DND-41 (cell line): Measurements from ENCODE around the gene SKIDA1.

Experiments used
- ATAC-seq: fragments of 200-7000 bp; cut with Tn5 transposase; 3 replicates; pipeline ENCODE4 v1.9.1; 2021; ENCODE audit warnings: low read depth; ENCODE audit not compliant: insufficient read depth
- DNase-seq: peaks from one replicate; pipeline ENCODE4 v3.0.0-alpha.2; 2020
- H2AFZ ChIP-seq: 2 replicates; pipeline ENCODE4 v1.6.0; 2012; ENCODE audit warnings: low read depth, low read length
- H3K27ac ChIP-seq: 2 replicates; pipeline ENCODE4 v1.5.1; 2012; ENCODE audit warnings: low read length, inconsistent platforms
- H3K27me3 ChIP-seq: fragments of 200-600 bp; sonication (generic); 2 replicates; pipeline ENCODE4 v1.6.0; 2012; ENCODE audit warnings: low read length, mild to moderate bottlenecking, inconsistent platforms; ENCODE audit not compliant: insufficient read depth, poor library complexity
- H3K36me3 ChIP-seq: 2 replicates; pipeline ENCODE4 v1.5.1; 2012; ENCODE audit warnings: low read length, inconsistent platforms; ENCODE audit not compliant: insufficient read depth
- H3K4me1 ChIP-seq: 2 replicates; pipeline ENCODE4 v1.5.1; 2012; ENCODE audit warnings: mild to moderate bottlenecking, low read length; ENCODE audit not compliant: insufficient read depth
- H3K4me2 ChIP-seq: 2 replicates; pipeline ENCODE4 v1.6.0; 2012; ENCODE audit warnings: mild to moderate bottlenecking, moderate library complexity, low read length, inconsistent platforms; ENCODE audit not compliant: insufficient read depth
- H3K4me3 ChIP-seq, 2 experiments: fragments of 200-600 bp in 1 of 2; shearing (Covaris generic) in 1 of 2; 2 replicates each; pipeline ENCODE4 v1.5.1; 2012 to 2016; ENCODE audit warnings: inconsistent platforms in 2 of 2, low read length in 2 of 2, mild to moderate bottlenecking in 2 of 2, low read depth in 1 of 2, moderate library complexity in 1 of 2
- H3K79me2 ChIP-seq: 2 replicates; pipeline ENCODE4 v1.6.0; 2012; ENCODE audit warnings: low read length, inconsistent platforms; ENCODE audit not compliant: insufficient read depth
- H3K9ac ChIP-seq: 2 replicates; pipeline ENCODE4 v1.6.0; 2012; ENCODE audit warnings: low read depth, mild to moderate bottlenecking, inconsistent platforms, low read length, moderate library complexity
- H3K9me3 ChIP-seq: 2 replicates; pipeline ENCODE4 v1.5.1; 2012; ENCODE audit warnings: low read length, moderate library complexity, mild to moderate bottlenecking, inconsistent platforms; ENCODE audit not compliant: insufficient read depth, severe bottlenecking
- H4K20me1 ChIP-seq: 2 replicates; pipeline ENCODE4 v1.6.0; 2012; ENCODE audit warnings: low read length; ENCODE audit not compliant: insufficient read depth
- CTCF ChIP-seq: IDR thresholded peaks from 2 replicates; pipeline ENCODE4 v1.5.1; 2012; ENCODE audit warnings: borderline replicate concordance, low read length, moderate library complexity, mild to moderate bottlenecking; ENCODE audit not compliant: poor library complexity, severe bottlenecking; ENCODE audit errors: extremely low read depth
- EZH2 ChIP-seq: IDR thresholded peaks from 3 replicates; pipeline ENCODE4 v1.6.1; 2012; ENCODE audit warnings: borderline replicate concordance, low read depth, mild to moderate bottlenecking, moderate library complexity, low read length, inconsistent platforms; ENCODE audit not compliant: severe bottlenecking

The SKIDA1 gene

GRCh38 chr10:21503542-21503941 is 21.9 kb downstream of the SKIDA1 start:
- Histone ChIP-seq H3K27me3 (peaks cover 48% of the 10 kb centered on the region), H3K36me3 (no peaks in the 10 kb centered on the region), H3K4me3 (no peak overlapping the region), H3K9me3 (no peaks in the 10 kb centered on the region), H4K20me1 (no peaks in the 10 kb centered on the region), H3K9ac (no peak overlapping the region), H3K4me1 (no peaks in the 10 kb centered on the region), H2AFZ (no peak overlapping the region), H3K27ac (no peak overlapping the region), H3K79me2 (no peaks in the 10 kb centered on the region), H3K4me2 (no peak overlapping the region)
- DNase-seq = no peak
- TF ChIP-seq EZH2 (no peak), CTCF (no peak)
- no peak for ATAC-seq

GRCh38 chr10:21502348-21502740 is 23.1 kb downstream of the SKIDA1 start:
- no peaks in the 10 kb centered on the region for H3K9me3 ChIP-seq
- H2AFZ ChIP-seq = no peak overlapping the region
- no peak for TF ChIP-seq EZH2
- peaks cover under 1% of the 10 kb centered on the region for H3K4me1 ChIP-seq
- no peak overlapping the region for H3K9ac ChIP-seq
- H3K27ac ChIP-seq = no peak overlapping the region
- H3K79me2 ChIP-seq = no peaks in the 10 kb centered on the region
- no peaks in the 10 kb centered on the region for H4K20me1 ChIP-seq
- H3K4me2 ChIP-seq = no peak overlapping the region
- DNase-seq (no peak), ATAC-seq (no peak)
- H3K27me3 ChIP-seq = peaks cover 60% of the 10 kb centered on the region
- H3K36me3 ChIP-seq = no peaks in the 10 kb centered on the region
- no peak overlapping the region for H3K4me3 ChIP-seq

GRCh38 chr10:21501731-21502347 is 23.6 kb downstream of the SKIDA1 start:
- Histone ChIP-seq H3K4me1 (peaks cover 6% of the 10 kb centered on the region), H3K4me2 (no peak overlapping the region), H4K20me1 (no peaks in the 10 kb centered on the region), H3K4me3 (no peak overlapping the region), H3K9ac (no peak overlapping the region), H3K27me3 (peaks cover 63% of the 10 kb centered on the region), H3K36me3 (no peaks in the 10 kb centered on the region), H3K9me3 (no peaks in the 10 kb centered on the region), H2AFZ (no peak overlapping the region), H3K27ac (no peak overlapping the region), H3K79me2 (no peaks in the 10 kb centered on the region)
- no peak for TF ChIP-seq CTCF
- TF ChIP-seq EZH2 = no peak
- ATAC-seq = no peak
- no peak for DNase-seq

DNA sequence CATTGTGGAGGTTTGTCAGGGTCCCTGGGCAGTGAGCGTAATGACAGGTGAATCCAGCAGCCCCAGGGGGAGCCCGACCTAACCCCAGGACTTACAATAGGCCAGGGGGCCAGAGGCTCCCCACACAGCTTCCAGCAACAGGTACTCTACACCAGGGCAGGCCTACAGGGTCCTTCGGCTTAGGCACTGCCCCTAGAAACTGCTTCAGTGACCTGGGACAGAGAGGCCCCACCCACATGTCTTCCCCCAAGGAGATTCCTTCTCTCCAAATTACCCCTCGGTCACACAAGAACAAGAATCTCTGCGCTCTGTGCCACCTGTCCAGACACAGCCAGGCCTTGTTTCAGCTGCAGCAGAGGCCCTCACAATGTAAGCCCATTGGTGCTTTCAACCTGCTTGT is 24.4 kb downstream of the SKIDA1 start:
- H3K4me1 ChIP-seq = peaks cover 13% of the 10 kb centered on the region
- H3K36me3 ChIP-seq = no peaks in the 10 kb centered on the region
- H3K27ac ChIP-seq = no peak overlapping the region
- H3K79me2 ChIP-seq = no peaks in the 10 kb centered on the region
- TF ChIP-seq CTCF (no peak), EZH2 (no peak)
- no peak overlapping the region for H3K4me3 ChIP-seq
- ATAC-seq (no peak), DNase-seq (no peak)
- no peak overlapping the region for H3K4me2 ChIP-seq
- no peak overlapping the region for H2AFZ ChIP-seq
- no peaks in the 10 kb centered on the region for H4K20me1 ChIP-seq
- H3K27me3 ChIP-seq = peaks cover 63% of the 10 kb centered on the region
- no peak overlapping the region for H3K9ac ChIP-seq
- H3K9me3 ChIP-seq = no peaks in the 10 kb centered on the region
